ENCODE results near the gene TMEM161A.
"Not testable (repeated sequence)": the region's sequence is repeated elsewhere in the genome, so short reads cannot be mapped to it uniquely, and the experiment has no call there.

The TMEM161A gene

GRCh38 chr19:19154768-19155494 lies 16.7 kb upstream of the TMEM161A start:
- no peaks in the 10 kb centered on the region for H3K27me3 ChIP-seq (ENCODE audit: control insufficient read depth in 1 of 2, insufficient read depth in 2 of 2, low read length in 2 of 2)
- no peaks in the 10 kb centered on the region for H3K9me3 ChIP-seq (ENCODE audit: control insufficient read depth in 2 of 2, low read length in 2 of 2)
- no peak overlapping the region for H3K9ac ChIP-seq (ENCODE audit: low read length in 2 of 2)
- H3K4me1 ChIP-seq (ENCODE audit: control insufficient read depth, insufficient read depth, low read length): no peaks in the 10 kb centered on the region
- H3K4me3 ChIP-seq (ENCODE audit: low read length in 2 of 2): no peak overlapping the region
- H3K36me3 ChIP-seq (ENCODE audit: control insufficient read depth in 2 of 2, insufficient read depth in 2 of 2, low read length in 2 of 2): peaks cover 0 to 2% of the 10 kb centered on the region in 2 donors
- H3K27ac ChIP-seq (ENCODE audit: low read length): no peak overlapping the region

GRCh38 chr19:19152668-19153384 lies 14.5 kb upstream of the TMEM161A start:
- no peaks in the 10 kb centered on the region for H3K9me3 ChIP-seq (ENCODE audit: control insufficient read depth in 2 of 2, low read length in 2 of 2)
- H3K9ac ChIP-seq (ENCODE audit: low read length in 2 of 2): no peak overlapping the region
- H3K4me1 ChIP-seq (ENCODE audit: control insufficient read depth, insufficient read depth, low read length): no peaks in the 10 kb centered on the region
- H3K4me3 ChIP-seq (ENCODE audit: low read length in 2 of 2): no peak overlapping the region
- no peak overlapping the region for H3K27ac ChIP-seq (ENCODE audit: low read length)
- H3K27me3 ChIP-seq (ENCODE audit: control insufficient read depth in 1 of 2, insufficient read depth in 2 of 2, low read length in 2 of 2): no peaks in the 10 kb centered on the region
- peaks cover 5 to 7% of the 10 kb centered on the region in 2 donors for H3K36me3 ChIP-seq (ENCODE audit: control insufficient read depth in 2 of 2, insufficient read depth in 2 of 2, low read length in 2 of 2)

GRCh38 chr19:19151418-19151817 lies 13.1 kb upstream of the TMEM161A start:
- H3K4me1 ChIP-seq (ENCODE audit: control insufficient read depth, insufficient read depth, low read length): no peaks in the 10 kb centered on the region

GRCh38 chr19:19149435-19149834 lies 11.2 kb upstream of the TMEM161A start:
- H3K9ac ChIP-seq (ENCODE audit: low read length in 2 of 2): no peak overlapping the region
- peaks cover 5 to 10% of the 10 kb centered on the region in 2 donors for H3K36me3 ChIP-seq (ENCODE audit: control insufficient read depth in 2 of 2, insufficient read depth in 2 of 2, low read length in 2 of 2)
- H3K27ac ChIP-seq (ENCODE audit: low read length): no peak overlapping the region
- H3K4me3 ChIP-seq (ENCODE audit: low read length in 2 of 2): no peak overlapping the region
- H3K9me3 ChIP-seq (ENCODE audit: control insufficient read depth in 2 of 2, low read length in 2 of 2): no peaks in the 10 kb centered on the region
- H3K4me1 ChIP-seq (ENCODE audit: control insufficient read depth, insufficient read depth, low read length): peaks cover 6% of the 10 kb centered on the region
- no peaks in the 10 kb centered on the region for H3K27me3 ChIP-seq (ENCODE audit: control insufficient read depth in 1 of 2, insufficient read depth in 2 of 2, low read length in 2 of 2)

More at GRCh38 chr19:19151418-19151817, 13.1 kb upstream of the TMEM161A start:
- no peak overlapping the region for H3K4me3 ChIP-seq (ENCODE audit: low read length in 2 of 2)
- H3K27me3 ChIP-seq (ENCODE audit: control insufficient read depth in 1 of 2, insufficient read depth in 2 of 2, low read length in 2 of 2): no peaks in the 10 kb centered on the region
- H3K9me3 ChIP-seq (ENCODE audit: control insufficient read depth in 2 of 2, low read length in 2 of 2): no peaks in the 10 kb centered on the region
- no peak overlapping the region for H3K27ac ChIP-seq (ENCODE audit: low read length)
- peaks cover 5 to 10% of the 10 kb centered on the region in 2 donors for H3K36me3 ChIP-seq (ENCODE audit: control insufficient read depth in 2 of 2, insufficient read depth in 2 of 2, low read length in 2 of 2)
- H3K9ac ChIP-seq (ENCODE audit: low read length in 2 of 2): no peak overlapping the region

GRCh38 chr19:19148504-19148903 lies 10.2 kb upstream of the TMEM161A start:
- H3K4me1 ChIP-seq (ENCODE audit: control insufficient read depth, insufficient read depth, low read length); H3K4me3 ChIP-seq (ENCODE audit: low read length in 2 of 2): not testable (repeated sequence)

GRCh38 chr19:19147344-19147743 lies 9.1 kb upstream of the TMEM161A start:
- Histone ChIP-seq H3K27me3 (ENCODE audit: control insufficient read depth in 1 of 2, insufficient read depth in 2 of 2, low read length in 2 of 2) (no peaks in the 10 kb centered on the region), H3K27ac (ENCODE audit: low read length) (no peak overlapping the region), H3K9ac (ENCODE audit: low read length in 2 of 2) (no peak overlapping the region)

More at GRCh38 chr19:19148504-19148903, 10.2 kb upstream of the TMEM161A start:
- not testable (repeated sequence) for H3K27ac ChIP-seq (ENCODE audit: low read length); H3K36me3 ChIP-seq (ENCODE audit: control insufficient read depth in 2 of 2, insufficient read depth in 2 of 2, low read length in 2 of 2); H3K9me3 ChIP-seq (ENCODE audit: control insufficient read depth in 2 of 2, low read length in 2 of 2); H3K9ac ChIP-seq (ENCODE audit: low read length in 2 of 2); H3K27me3 ChIP-seq (ENCODE audit: control insufficient read depth in 1 of 2, insufficient read depth in 2 of 2, low read length in 2 of 2)

GRCh38 chr19:19146865-19147264 lies 8.6 kb upstream of the TMEM161A start:
- no peak overlapping the region for H3K27ac ChIP-seq (ENCODE audit: low read length)

More at GRCh38 chr19:19147344-19147743, 9.1 kb upstream of the TMEM161A start:
- peaks cover 5 to 10% of the 10 kb centered on the region in 2 donors for H3K36me3 ChIP-seq (ENCODE audit: control insufficient read depth in 2 of 2, insufficient read depth in 2 of 2, low read length in 2 of 2)
- no peaks in the 10 kb centered on the region for H3K9me3 ChIP-seq (ENCODE audit: control insufficient read depth in 2 of 2, low read length in 2 of 2)
- no peak overlapping the region for H3K4me3 ChIP-seq (ENCODE audit: low read length in 2 of 2)
- peaks cover 6% of the 10 kb centered on the region for H3K4me1 ChIP-seq (ENCODE audit: control insufficient read depth, insufficient read depth, low read length)

GRCh38 chr19:19145684-19146608 lies 7.7 kb upstream of the TMEM161A start:
- Histone ChIP-seq H3K9me3 (ENCODE audit: control insufficient read depth in 2 of 2, low read length in 2 of 2) (no peaks in the 10 kb centered on the region), H3K4me1 (ENCODE audit: control insufficient read depth, insufficient read depth, low read length) (peaks cover 6% of the 10 kb centered on the region), H3K27me3 (ENCODE audit: control insufficient read depth in 1 of 2, insufficient read depth in 2 of 2, low read length in 2 of 2) (no peaks in the 10 kb centered on the region), H3K36me3 (ENCODE audit: control insufficient read depth in 2 of 2, insufficient read depth in 2 of 2, low read length in 2 of 2) (peaks cover 5 to 10% of the 10 kb centered on the region in 2 donors), H3K4me3 (ENCODE audit: low read length in 2 of 2) (peak overlapping the region in 1 of 2 donors; percentile 57), H3K27ac (ENCODE audit: low read length) (no peak overlapping the region), H3K9ac (ENCODE audit: low read length in 2 of 2) (no peak overlapping the region)

More at GRCh38 chr19:19146865-19147264, 8.6 kb upstream of the TMEM161A start:
- H3K36me3 ChIP-seq (ENCODE audit: control insufficient read depth in 2 of 2, insufficient read depth in 2 of 2, low read length in 2 of 2): peaks cover 5 to 10% of the 10 kb centered on the region in 2 donors
- H3K4me1 ChIP-seq (ENCODE audit: control insufficient read depth, insufficient read depth, low read length): peaks cover 6% of the 10 kb centered on the region
- H3K9ac ChIP-seq (ENCODE audit: low read length in 2 of 2): no peak overlapping the region
- no peaks in the 10 kb centered on the region for H3K27me3 ChIP-seq (ENCODE audit: control insufficient read depth in 1 of 2, insufficient read depth in 2 of 2, low read length in 2 of 2)
- no peaks in the 10 kb centered on the region for H3K9me3 ChIP-seq (ENCODE audit: control insufficient read depth in 2 of 2, low read length in 2 of 2)
- H3K4me3 ChIP-seq (ENCODE audit: low read length in 2 of 2): no peak overlapping the region

GRCh38 chr19:19145281-19145680 lies 7.0 kb upstream of the TMEM161A start:
- peaks cover 5 to 7% of the 10 kb centered on the region in 2 donors for H3K36me3 ChIP-seq (ENCODE audit: control insufficient read depth in 2 of 2, insufficient read depth in 2 of 2, low read length in 2 of 2)
- no peak overlapping the region for H3K4me3 ChIP-seq (ENCODE audit: low read length in 2 of 2)
- no peak overlapping the region for H3K27ac ChIP-seq (ENCODE audit: low read length)
- H3K4me1 ChIP-seq (ENCODE audit: control insufficient read depth, insufficient read depth, low read length): peaks cover 6% of the 10 kb centered on the region
- H3K27me3 ChIP-seq (ENCODE audit: control insufficient read depth in 1 of 2, insufficient read depth in 2 of 2, low read length in 2 of 2): no peaks in the 10 kb centered on the region
- no peaks in the 10 kb centered on the region for H3K9me3 ChIP-seq (ENCODE audit: control insufficient read depth in 2 of 2, low read length in 2 of 2)
- no peak overlapping the region for H3K9ac ChIP-seq (ENCODE audit: low read length in 2 of 2)

- Histone ChIP-seq H3K4me3 (ENCODE audit: low read length in 2 of 2) (no peak overlapping the region), H3K4me1 (ENCODE audit: control insufficient read depth, insufficient read depth, low read length) (peaks cover 14% of the 10 kb centered on the region), H3K27me3 (ENCODE audit: control insufficient read depth in 1 of 2, insufficient read depth in 2 of 2, low read length in 2 of 2) (no peaks in the 10 kb centered on the region)
Measured at GRCh38 chr19:19142347-19142746, 4.1 kb upstream of the TMEM161A start.

More at GRCh38 chr19:19142347-19142746, 4.1 kb upstream of the TMEM161A start:
- Histone ChIP-seq H3K36me3 (ENCODE audit: control insufficient read depth in 2 of 2, insufficient read depth in 2 of 2, low read length in 2 of 2) (no peaks in the 10 kb centered on the region), H3K9ac (ENCODE audit: low read length in 2 of 2) (no peak overlapping the region), H3K27ac (ENCODE audit: low read length) (no peak overlapping the region), H3K9me3 (ENCODE audit: control insufficient read depth in 2 of 2, low read length in 2 of 2) (no peaks in the 10 kb centered on the region)

Data from stomach smooth muscle (tissue), 2 donors.